NCI-H1436 treated with DMSO at 0.1 percent for 48 hours (cell line): Measurements from ENCODE around the gene ADCY10.
A peak's percentile ranks its signal among the peaks of the same experiment; 100 is the strongest.
"Not testable (repeated sequence)": the region's sequence is repeated elsewhere in the genome, so short reads cannot be mapped to it uniquely, and the experiment has no call there.

Experiments
- DNase-seq: peaks from one replicate; lab custom pipeline; 2025; lab: John Stamatoyannopoulos, UW

The ADCY10 gene

GRCh38 chr1:167913895-167914496 is at the start of gene ADCY10:
ADCY10 (minus strand) TSS chr1:167914134; CDS start chr1:167905140, 8,994 bp downstream.
- no peak for DNase-seq

- DNase-seq, result no peak
Measured at GRCh38 chr1:167957710-167958109, 43.8 kb upstream of the ADCY10 start.

DNA sequence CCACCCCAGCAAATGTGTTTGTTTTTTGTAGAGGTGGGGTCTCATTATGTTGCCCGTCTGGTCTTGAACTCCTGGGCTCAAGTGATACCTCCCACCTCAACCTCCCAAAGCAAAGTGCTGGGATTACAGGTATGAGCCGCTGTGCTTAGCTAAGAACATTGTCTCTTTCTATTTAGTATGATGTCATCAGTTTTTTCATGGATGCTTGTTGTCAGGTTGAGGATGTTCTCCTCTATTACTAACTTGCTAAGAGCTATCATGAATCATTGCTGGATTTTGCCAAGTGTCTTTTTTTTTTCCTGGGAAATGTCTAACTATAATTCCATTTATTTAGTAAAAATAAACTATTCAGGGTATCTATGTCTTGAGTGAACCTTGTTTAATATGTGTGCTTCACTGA is 42.0 kb upstream of the ADCY10 start:
- no peak for DNase-seq

DNA sequence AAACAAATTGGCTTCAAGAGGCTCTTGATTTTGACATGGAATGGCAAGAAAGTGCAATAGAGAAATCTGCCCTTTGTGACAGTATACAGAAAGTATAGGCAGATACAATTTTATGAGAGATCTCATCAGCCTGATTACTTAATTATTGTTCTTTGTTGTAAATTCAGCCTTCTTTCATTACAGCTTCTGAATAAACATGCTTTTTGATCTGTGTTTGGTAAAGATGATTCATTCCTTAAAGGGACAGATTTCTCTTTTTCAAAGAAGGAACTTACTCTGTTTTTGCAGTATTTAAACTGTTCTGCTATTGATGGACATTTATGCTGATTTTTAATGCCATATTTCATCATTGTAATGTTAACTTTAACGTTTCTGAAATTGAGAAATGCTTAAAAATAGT is 36.6 kb upstream of the ADCY10 start:
- DNase-seq, result no peak

DNA sequence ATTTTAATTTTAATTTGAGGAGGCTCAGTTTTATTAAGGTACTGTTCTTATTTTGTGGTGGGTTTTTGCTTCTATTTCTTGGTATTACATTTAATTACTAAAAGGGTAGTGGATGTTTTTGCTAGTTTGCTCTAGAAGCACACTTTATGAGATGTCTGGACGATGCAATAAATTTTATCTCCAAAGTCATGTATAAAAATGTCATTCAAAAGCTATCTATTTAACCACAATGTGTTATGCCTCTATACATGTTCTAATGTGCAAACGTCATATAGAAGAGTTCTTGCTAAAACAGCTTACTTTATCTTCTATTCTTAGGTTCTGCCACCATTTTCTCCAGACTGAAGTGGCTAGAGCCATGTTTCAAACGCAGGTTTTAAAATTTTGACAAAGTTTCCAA is 35.9 kb upstream of the ADCY10 start:
- DNase-seq, result no peak

GRCh38 chr1:167947733-167948132 is 33.8 kb upstream of the ADCY10 start:
- no peak for DNase-seq

GRCh38 chr1:167943541-167943940 is 29.6 kb upstream of the ADCY10 start:
- no peak for DNase-seq

GRCh38 chr1:167940264-167940663 is 26.3 kb upstream of the ADCY10 start:
- DNase-seq, result no peak

- DNase-seq, result no peak
Measured at GRCh38 chr1:167938080-167938636, 24.2 kb upstream of the ADCY10 start.

- DNase-seq, result no peak
Measured at GRCh38 chr1:167937709-167938010, 23.7 kb upstream of the ADCY10 start.

GRCh38 chr1:167936930-167937708 is 23.2 kb upstream of the ADCY10 start, which contains the start of gene MPC2:
MPC2 (minus strand) TSS chr1:167937072; CDS start chr1:167935841, 1,231 bp downstream.
- no peak for DNase-seq

DNA sequence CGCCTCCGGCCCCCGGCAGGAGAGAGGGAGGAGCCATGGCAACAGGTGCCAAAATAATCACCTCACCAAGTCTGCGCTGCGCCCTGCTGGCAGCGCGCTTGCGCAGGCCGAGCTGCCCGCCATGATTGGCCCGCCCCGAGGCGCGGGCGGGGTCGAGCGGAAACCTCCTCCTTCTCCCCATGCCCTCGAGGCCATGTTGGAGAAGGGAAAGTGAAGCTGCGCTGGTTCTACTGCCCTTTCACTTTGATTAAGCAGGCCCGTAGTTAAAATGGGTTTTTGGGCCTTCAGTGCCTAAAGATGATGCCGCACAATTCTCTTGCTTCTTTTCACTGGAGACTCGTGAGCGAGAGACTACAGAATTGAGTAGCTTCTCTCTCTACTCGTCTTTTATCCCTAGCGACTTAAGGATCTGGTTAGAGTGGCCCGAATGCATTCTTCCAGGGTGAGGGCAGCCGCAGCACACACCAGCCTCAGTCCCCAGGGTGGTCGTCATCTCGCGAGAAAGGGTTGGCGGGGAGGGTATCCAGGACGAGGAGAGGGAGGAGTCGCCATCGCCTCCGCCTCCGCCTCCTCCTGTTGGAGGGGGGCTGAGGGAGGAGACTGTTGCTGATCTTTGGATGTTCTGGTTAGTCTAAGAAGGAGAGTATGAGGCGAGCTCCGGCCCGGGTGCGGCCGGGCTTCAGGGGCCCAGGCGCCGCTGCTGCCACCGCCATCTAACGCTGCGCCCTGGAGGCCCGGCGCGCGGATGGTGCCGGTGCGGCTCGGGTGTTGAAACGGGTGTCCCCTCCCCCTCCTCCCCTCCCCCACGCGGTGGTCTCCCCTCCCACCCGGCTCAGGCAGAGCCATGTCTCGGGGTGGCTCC is 22.4 kb upstream of the ADCY10 start, which contains the start of gene DCAF6:
Gene DCAF6 (plus strand): TSS at position 616 of the 862 bp plus-strand sequence. CDS start 229 bp downstream, at position 845.
- peak; percentile 91 for DNase-seq

- no peak for DNase-seq
Measured at GRCh38 chr1:167935216-167936067, 21.5 kb upstream of the ADCY10 start.

DNA sequence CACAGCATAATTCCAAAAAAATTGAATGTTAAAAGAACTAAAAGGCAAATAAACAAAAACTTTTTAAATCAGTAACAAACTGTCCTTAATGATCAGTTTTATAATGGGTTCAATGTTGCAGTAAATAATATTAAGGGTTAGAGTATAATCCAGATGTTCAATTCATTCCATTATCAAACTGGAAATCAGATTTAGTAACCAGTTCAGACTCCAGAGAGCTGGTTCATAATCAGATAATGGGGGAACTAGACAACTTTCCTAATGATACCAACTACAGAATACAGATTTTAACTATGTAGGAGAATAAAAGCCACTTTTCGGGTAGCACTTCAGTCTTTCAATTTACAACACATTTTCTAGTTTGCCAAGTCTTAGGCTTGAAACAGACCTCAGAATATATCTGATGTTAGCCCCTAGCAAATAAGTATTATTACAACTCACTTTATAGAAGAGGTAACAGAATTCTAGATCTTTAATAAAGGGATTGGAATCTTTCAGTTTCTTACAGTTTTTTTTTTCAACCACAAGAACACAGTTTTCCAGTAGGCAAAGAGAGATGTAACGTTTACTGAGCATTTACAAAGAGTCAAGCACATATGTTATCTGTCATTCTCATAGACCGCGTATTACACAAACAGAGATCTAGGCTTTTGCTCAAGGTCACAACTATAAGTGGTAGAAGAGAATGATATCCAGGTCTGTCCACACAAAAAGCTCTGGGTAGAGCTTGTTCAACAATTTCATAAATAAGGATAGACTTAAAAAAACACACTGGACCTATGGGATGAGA is 20.7 kb upstream of the ADCY10 start:
- no peak for DNase-seq

GRCh38 chr1:167933788-167934187 is 19.9 kb upstream of the ADCY10 start:
- no peak for DNase-seq

GRCh38 chr1:167929725-167930124 is 15.8 kb upstream of the ADCY10 start:
- no peak for DNase-seq

DNA sequence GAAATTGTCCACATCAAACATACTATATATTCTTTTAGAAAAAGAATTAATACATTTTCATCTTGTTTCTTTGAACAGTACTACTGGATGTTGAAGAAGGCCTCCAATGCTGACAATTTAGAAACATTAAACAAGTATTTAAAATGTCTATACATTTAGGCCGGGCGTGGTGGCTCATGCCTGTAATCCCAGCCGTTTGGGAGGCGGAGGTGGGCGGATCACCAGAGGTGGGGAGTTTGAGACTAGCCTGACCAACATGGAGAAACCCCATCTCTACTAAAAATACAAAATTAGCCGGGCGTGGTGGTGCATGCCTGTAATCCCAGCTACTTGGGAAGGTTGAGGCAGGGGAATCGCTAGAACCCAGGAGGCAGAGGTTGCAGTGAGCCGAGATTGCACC is 15.0 kb upstream of the ADCY10 start:
- DNase-seq, result not testable (repeated sequence)

GRCh38 chr1:167928457-167928852 is 14.5 kb upstream of the ADCY10 start:
- DNase-seq, result no peak

DNA sequence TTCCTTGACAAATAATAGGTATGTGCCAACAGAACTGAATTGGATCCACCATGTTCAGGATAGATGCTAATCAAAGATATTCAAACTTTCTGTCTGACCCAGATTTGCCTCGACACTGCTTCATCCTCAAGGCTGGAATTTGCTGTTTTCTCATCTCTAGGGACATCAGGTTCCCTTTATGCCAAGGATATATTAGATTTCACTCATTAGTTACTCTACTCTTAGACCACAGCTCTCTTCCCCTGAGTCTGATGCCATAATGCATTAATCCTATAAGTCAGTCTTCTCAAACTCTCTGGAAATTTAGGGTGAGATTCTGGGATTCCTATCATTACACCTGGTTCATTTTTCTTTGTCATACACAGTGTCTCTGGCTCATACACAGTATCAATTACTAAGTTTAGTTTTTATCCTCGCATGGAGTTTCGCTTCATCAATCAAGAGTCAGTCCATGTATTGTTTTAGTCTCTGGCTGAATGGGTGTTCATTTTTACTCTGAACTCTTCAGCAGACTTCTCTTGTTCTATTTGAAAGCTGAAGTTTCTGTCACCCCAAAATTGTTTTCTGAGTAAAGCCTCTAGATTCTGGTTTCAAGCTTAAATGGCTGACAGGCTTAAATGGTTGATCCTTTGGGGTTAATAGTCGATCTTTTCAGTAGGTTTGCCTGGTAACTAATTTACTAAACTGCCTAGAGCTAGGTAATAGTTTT is 13.3 kb upstream of the ADCY10 start:
- no peak for DNase-seq

GRCh38 chr1:167926486-167926997 is 12.6 kb upstream of the ADCY10 start:
- no peak for DNase-seq
